Upper lobe of right lung (tissue), 1 donor: Measurements from ENCODE around the gene ARRB1. TPM values are rescaled to one million over a fixed set of nuclear protein-coding genes. Genes with fewer than 3 reads are reported as not detected.
"Not testable (repeated sequence)": the region's sequence is repeated elsewhere in the genome, so short reads cannot be mapped to it uniquely, and the experiment has no call there.

Source experiments
- ATAC-seq: fragments of 200-7000 bp; cut with Tn5 transposase; one replicate; pipeline ENCODE4 v1.9.1; 2020; ENCODE audit warnings: mild to moderate bottlenecking, moderate library complexity
- DNase-seq: peaks from one replicate; pipeline ENCODE4 v3.0.0-alpha.2; 2020
- H3K27ac ChIP-seq: fragments of 200-600 bp; one replicate; pipeline ENCODE4 v1.8.0; 2022
- H3K27me3 ChIP-seq: fragments of 200-600 bp; one replicate; pipeline ENCODE4 v1.8.0; 2022; ENCODE audit warnings: mild to moderate bottlenecking
- H3K36me3 ChIP-seq: fragments of 200-600 bp; one replicate; pipeline ENCODE4 v1.8.0; 2022
- H3K4me1 ChIP-seq: fragments of 200-600 bp; one replicate; pipeline ENCODE4 v1.8.0; 2022
- H3K4me3 ChIP-seq: fragments of 200-600 bp; one replicate; pipeline ENCODE4 v1.8.0; 2022; ENCODE audit warnings: mild to moderate bottlenecking
- H3K9me3 ChIP-seq: fragments of 200-600 bp; one replicate; pipeline ENCODE4 v1.8.0; 2022
- intact Hi-C: fragments of 100-400 bp; cut with DNase I; formaldehyde crosslinking; loops from one replicate; pipeline ENCODE4 v1.11.0; 2022
- total RNA-seq: library from RNA; stranded (reverse); fragmentation: NEBNext Ultra II Directional; extraction: Animal tissue kit (Norgen Biotek cat#: 25700); gene quantifications from one replicate; pipeline ENCODE4 v1.2.1, GENCODE V29; 2021
- TF ChIP-seq, protein P1 (sequence below): fragments of 200-600 bp; IDR thresholded peaks from one replicate; pipeline ENCODE4 v1.8.0; 2022; ENCODE audit warnings: antibody characterized with exemption
- donor health status: DM: no; HTN: yes; CAD: no; lungs with severe emphysema.

ARRB1 gene
- total RNA-seq, 1 donor from 2014 or later, result 188 TPM

DNA sequence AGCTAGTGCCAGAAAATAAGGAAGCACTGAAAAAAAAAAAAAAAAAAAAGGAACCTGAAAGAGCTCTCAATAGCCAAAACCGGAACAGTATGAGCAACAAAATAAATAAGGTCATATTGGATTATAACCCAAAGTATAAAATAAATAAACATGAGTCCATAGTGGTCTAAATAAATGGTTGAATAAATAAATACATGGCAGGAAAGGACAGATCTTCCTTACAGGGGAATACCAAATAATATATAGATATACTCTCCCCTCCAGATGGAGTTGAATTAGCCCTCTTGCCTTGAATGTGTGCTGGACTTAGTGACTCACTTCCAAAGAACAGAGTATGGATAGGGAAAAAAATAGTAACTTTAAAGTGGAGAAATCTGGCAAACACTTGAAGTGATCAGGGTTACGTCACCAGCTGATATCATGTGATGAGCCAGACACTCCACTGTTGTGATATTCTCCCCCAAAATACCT is 14.3 kb upstream of the ARRB1 start:
- DNase-seq, result no peak
- intact Hi-C loops, result no loop called here

DNA sequence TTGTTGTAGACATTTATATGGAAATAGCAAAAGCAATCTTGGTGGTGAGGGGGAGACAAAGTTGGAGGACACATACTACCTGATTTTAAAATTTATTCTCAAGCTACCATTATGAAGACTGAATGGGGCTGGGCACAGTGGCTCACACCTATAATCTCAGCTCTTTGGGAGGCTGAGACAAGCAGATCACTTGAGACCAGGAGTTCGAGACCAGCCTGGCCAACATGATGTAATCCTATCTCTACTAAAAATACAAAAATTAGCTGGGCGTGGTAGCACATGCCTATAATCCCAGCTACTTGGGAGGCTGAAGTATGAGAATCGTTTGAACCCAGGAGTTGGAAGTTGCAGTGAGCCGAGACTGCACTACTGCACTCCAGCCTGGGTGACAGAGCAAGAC is 10.8 kb upstream of the ARRB1 start:
- H3K36me3 ChIP-seq, H3K9me3 ChIP-seq, intact Hi-C loops, ATAC-seq, H3K27ac ChIP-seq, DNase-seq, H3K4me3 ChIP-seq, H3K27me3 ChIP-seq: not testable (repeated sequence)
- peaks cover 11% of the 10 kb centered on the region for H3K4me1 ChIP-seq

More for the DNA sequence above, 14.3 kb upstream of the ARRB1 start:
- Histone ChIP-seq H3K36me3 (no peaks in the 10 kb centered on the region), H3K4me3 (no peak overlapping the region), H3K9me3 (no peaks in the 10 kb centered on the region), H3K27me3 (no peaks in the 10 kb centered on the region), H3K4me1 (peaks cover 15% of the 10 kb centered on the region), H3K27ac (peak overlapping the region; percentile 56)
- TF ChIP-seq, protein P1, sequence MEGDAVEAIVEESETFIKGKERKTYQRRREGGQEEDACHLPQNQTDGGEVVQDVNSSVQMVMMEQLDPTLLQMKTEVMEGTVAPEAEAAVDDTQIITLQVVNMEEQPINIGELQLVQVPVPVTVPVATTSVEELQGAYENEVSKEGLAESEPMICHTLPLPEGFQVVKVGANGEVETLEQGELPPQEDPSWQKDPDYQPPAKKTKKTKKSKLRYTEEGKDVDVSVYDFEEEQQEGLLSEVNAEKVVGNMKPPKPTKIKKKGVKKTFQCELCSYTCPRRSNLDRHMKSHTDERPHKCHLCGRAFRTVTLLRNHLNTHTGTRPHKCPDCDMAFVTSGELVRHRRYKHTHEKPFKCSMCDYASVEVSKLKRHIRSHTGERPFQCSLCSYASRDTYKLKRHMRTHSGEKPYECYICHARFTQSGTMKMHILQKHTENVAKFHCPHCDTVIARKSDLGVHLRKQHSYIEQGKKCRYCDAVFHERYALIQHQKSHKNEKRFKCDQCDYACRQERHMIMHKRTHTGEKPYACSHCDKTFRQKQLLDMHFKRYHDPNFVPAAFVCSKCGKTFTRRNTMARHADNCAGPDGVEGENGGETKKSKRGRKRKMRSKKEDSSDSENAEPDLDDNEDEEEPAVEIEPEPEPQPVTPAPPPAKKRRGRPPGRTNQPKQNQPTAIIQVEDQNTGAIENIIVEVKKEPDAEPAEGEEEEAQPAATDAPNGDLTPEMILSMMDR, result no peak
- peak; percentile 53 for ATAC-seq

DNA sequence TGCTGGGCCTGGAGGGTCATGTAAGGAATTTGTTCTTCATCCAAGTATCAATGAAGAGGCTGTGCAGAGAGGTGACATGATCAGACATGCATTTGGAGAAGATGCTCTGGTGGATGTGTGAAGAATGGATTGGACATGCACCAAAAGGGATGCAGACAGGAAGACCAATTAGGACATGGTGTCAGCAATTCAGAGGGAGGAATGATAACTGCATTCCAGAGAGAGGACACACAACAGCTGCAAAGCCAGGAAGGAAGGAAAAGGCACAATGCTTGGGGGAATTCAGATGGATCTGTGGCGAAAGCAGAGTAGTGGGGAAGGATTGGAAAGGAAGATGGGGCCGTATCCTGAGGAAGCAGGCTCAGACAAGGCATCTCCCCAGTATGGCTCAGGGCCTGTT is 5.2 kb upstream of the ARRB1 start:
- DNase-seq, result no peak
- H3K27ac ChIP-seq, result no peak overlapping the region

DNA sequence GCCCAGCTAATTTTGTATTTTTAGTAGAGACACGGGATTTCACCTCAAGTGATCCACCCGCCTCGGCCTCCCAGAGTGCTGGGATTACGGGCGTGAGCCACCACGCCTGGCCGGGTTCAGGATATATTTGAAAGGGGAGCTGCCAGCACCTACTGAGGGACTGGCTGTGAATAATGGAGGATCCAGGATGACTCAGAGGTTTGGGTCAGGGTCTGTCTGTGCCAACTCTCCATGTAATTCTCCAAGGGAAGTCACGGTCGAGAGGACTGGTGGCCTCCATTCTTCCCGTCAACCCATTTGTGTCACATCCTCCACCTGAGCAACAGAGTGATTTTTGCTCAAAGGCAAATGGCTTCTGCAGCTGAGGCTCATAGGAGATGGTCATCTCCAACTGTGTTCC is 3.6 kb upstream of the ARRB1 start:
- Histone ChIP-seq H3K4me1 (peaks cover 11% of the 10 kb centered on the region), H3K27ac (no peak overlapping the region), H3K36me3 (no peaks in the 10 kb centered on the region), H3K4me3 (no peak overlapping the region), H3K27me3 (no peaks in the 10 kb centered on the region), H3K9me3 (no peaks in the 10 kb centered on the region)
- DNase-seq, result no peak
- intact Hi-C loops, result no loop called here
- TF ChIP-seq, protein P1, result no peak
- ATAC-seq, result no peak

More for the DNA sequence above, 5.2 kb upstream of the ARRB1 start:
- intact Hi-C loops, result no loop called here
- Histone ChIP-seq H3K4me3 (no peak overlapping the region), H3K36me3 (no peaks in the 10 kb centered on the region), H3K9me3 (no peaks in the 10 kb centered on the region), H3K27me3 (no peaks in the 10 kb centered on the region), H3K4me1 (peaks cover 11% of the 10 kb centered on the region)
- no peak for ATAC-seq
- TF ChIP-seq, protein P1, result no peak

DNA sequence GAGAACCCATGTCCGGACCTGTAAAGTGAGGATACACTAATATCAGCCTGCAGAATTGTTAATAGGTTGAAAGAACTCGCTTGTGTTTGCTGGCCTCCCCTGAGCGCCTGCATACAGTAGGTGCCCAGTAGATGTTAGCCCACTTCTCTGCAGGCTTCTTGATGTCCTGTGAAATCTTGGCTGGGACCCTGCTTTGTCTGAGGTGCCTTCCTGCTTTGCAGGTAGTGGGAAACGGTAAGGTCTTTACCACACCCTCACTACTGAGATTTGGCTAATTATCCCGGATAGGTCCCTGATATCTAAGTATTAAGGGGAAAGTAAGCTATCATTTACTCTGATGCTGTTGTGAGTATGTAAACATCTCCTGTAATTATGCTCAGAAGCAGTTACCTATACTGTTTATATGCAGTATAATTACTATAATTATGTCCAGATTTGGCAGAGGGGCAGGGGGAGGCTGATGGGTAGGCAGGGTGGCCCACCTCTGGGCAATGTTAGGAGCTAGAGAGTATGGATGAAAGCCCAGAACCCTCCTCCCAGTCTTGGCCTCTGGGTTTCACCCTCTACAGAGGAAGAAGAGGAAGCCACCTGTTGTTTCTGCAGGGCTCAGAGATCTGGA is 1.2 kb upstream of the ARRB1 start:
- ATAC-seq (no peak), DNase-seq (no peak)
- Histone ChIP-seq H3K9me3 (no peaks in the 10 kb centered on the region), H3K4me1 (peaks cover 34% of the 10 kb centered on the region), H3K36me3 (no peaks in the 10 kb centered on the region), H3K27me3 (no peaks in the 10 kb centered on the region), H3K27ac (peak overlapping the region; percentile 95), H3K4me3 (peak overlapping the region; percentile 85)
- TF ChIP-seq, protein P1, result no peak
- intact Hi-C loops, result no loop called here

DNA sequence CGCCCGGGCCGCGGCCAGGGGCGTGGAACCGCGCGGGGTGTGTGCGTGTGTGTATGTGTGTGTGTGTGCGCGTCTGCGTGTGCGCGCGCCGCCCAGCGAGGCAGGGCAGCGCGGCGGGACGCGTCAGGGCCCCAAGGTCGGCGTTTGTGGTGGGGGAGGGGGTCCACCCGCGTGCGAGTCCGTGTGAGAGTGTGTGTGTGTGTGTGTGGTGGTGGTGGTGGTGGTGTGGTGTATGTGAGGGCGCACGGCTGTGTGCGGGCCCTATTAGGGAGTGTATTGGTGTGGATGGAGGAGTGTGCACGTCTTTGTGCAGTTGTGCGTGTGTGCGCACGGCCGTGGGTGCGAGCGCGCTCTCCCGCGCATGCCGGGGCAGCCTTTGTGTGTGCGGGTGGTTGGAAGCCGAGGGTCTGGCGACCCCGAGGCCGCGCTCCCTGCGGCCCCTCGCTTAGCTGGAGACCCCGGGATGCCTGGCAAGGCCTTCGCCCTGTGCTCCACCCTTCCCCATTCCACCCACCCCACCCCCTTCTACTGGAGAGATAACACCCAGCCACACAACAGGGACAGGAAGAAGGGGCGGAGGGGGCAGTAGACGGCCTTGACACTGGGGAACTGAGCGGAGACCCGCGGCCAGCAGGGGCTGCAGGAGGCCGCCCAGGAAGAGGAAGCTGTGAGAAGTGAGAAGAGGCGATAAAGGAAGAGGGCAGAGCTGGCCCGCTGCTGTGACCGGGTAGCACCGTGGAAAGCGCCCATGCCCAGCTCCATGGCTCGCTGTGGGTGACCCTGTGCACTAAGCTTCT is 528 bp upstream of the ARRB1 start:
- DNase-seq, result peak; percentile 88
- peaks cover 41% of the 10 kb centered on the region for H3K4me1 ChIP-seq

More for the DNA sequence above, 528 bp upstream of the ARRB1 start:
- TF ChIP-seq, protein P1, result no peak
- Histone ChIP-seq H3K27me3 (no peaks in the 10 kb centered on the region), H3K4me3 (peak overlapping the region; percentile 85), H3K36me3 (no peaks in the 10 kb centered on the region), H3K9me3 (no peaks in the 10 kb centered on the region), H3K27ac (peak overlapping the region; percentile 95)
- ATAC-seq, result peak; percentile 73
- intact Hi-C loops, result no loop called here
